ENCODE data around the gene IDH3G.
"Not testable (repeated sequence)": the region's sequence is repeated elsewhere in the genome, so short reads cannot be mapped to it uniquely, and the experiment has no call there.

Gene IDH3G

GRCh38 chrX:153746991-153747390 is 47.2 kb downstream of the IDH3G start:
- not testable (repeated sequence) for DNase-seq

DNA sequence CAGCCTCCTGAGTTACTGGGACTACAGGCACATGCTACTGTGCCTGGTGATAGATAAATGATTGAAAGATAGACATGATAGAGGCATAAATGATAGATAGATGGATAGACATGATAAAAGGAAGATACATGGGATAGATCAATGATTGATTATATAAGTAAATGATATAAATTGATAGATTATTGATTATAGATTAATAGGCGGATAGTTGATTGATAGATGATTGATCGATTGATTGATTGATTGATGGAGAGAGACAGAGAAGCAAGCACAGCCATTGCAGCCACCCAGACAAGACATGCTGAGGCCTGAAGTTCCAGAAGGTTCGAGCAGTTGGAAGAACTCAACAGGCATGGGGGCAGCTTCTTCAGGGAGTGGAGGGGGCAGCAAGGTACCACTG is 47.8 kb downstream of the IDH3G start:
- DNase-seq = no peak

- DNase-seq = not testable (repeated sequence)
These were observed 49.1 kb downstream of the IDH3G start for GRCh38 chrX:153745067-153745433.

GRCh38 chrX:153744210-153745066 is 49.7 kb downstream of the IDH3G start:
- no peak for DNase-seq

GRCh38 chrX:153743468-153744209 is 50.5 kb downstream of the IDH3G start:
- not testable (repeated sequence) for DNase-seq

GRCh38 chrX:153742796-153743467 is 51.2 kb downstream of the IDH3G start:
- not testable (repeated sequence) for DNase-seq

DNA sequence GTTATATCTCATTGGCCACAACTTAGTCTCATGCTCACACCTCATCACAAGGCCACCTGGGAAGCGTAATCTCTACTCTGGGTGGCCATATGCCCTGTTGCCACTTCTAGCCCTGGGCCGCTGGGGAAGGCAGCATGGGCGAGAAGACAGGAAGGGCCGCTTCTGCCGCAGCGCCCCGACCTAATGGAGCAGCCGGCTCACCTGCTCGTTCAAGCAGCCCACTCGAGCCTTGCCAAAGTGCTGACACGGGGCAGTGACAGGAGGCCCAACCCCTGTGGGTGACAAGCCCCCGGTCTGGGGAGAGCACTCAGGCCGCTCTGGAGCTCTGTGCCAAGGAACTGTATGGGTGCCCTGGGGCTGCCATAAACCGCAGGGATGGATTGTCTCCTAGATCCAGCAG is 52.1 kb downstream of the IDH3G start:
- DNase-seq = not testable (repeated sequence)

GRCh38 chrX:153741446-153741845 is 52.7 kb downstream of the IDH3G start:
- DNase-seq = no peak

GRCh38 chrX:153740631-153741222 is 53.4 kb downstream of the IDH3G start:
- DNase-seq = no peak

DNA sequence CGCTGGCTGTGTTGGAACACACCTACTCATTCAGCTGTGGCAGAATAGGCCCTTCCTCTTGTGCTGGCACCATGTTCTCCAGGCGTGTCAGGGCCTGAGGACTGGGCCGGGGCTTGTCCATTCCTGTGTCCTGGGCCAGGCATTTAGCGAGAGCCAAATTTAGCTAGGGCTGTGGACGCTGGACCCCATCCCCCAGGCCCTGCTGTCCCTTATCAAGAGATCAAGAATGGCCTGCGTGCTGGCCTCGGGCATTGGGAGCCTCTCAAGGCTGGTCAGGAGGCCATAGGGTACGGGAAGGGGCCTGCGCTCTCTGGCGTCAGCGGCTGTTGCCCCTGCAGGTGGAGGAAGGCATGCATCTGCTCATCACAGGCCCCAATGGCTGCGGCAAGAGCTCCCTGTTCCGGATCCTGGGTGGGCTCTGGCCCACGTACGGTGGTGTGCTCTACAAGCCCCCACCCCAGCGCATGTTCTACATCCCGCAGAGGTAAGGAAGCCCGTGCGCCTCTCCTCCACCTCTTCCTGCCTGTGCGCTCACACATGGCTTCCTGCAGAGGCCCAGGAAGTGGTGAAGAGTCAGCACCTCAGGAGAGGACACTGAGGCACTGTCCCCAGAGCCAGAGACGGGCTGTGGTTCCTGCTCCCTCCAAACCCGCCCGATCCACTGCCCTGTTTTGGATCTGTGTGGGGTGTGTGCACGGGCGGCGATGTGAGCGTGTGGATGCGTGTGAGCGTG is 54.3 kb downstream of the IDH3G start:
- peak; percentile 34 for DNase-seq

DNA sequence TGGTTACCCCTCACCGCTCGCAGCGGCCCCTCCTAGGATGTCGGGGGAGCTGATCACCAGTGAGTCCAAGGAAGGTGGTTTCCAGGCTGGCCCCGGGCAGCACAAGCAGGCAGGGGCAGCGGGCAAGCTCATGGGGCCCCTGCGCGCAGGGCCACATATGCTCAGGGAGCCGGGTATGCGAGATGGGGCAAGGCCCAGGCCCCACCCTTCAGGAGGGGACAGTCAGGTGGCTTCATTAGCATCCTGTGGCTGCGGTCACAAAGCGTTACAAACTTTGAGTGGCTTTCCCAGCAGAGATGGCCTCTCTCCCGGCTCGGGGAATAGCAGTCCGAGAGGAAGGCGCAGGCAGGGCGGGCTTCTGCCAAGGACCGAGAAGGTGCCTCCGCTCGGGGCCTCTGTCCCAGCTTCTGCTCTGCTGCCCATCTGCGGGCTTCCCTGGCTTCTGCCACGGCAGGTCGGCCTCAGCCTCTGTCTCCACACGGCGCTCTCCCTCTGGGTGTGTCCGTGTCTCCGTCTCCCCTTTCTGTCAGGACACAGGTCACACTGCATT is 56.0 kb downstream of the IDH3G start:
- DNase-seq = no peak

GRCh38 chrX:153736871-153737441 is 57.2 kb downstream of the IDH3G start:
- no peak for DNase-seq

DNA sequence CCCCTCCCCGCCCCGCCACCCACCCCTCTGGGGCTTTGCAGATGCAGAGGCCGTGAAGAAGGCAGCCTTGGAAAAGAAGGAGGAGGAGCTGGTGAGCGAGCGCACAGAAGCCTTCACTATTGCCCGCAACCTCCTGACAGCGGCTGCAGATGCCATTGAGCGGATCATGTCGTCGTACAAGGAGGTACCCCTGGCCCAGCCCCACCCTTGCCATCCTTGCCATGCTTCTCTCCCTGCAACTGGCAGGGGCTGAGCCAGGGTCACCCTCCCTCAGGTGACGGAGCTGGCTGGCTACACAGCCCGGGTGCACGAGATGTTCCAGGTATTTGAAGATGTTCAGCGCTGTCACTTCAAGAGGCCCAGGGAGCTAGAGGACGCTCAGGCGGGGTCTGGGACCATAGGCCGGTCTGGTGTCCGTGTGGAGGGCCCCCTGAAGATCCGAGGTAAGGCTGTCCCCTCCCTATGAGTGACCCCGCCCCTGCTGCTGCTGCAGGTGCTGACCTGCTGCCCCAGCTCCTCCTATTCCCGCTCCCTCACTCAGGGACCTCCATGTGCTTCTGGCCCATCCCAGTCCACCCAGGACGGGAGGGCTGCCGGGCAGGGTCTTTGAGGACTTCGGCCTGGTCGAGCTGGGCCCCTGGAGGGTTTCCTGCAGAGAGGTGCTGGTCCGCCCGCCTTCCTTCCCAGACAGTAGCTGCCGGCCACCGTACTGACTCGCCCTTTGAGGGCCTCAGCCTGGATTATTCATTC is 57.9 kb downstream of the IDH3G start:
- no peak for DNase-seq

All from activated CD4-positive, alpha-beta T cell treated with anti-CD3 and anti-CD28 coated beads, Interleukin-10, Interleukin-2, amounts not matched to agents 100 ng/mL and 50 ng/mL, durations not matched to agents 16 hours and 8 hours (primary cell).